ENCODE data around the gene STAG2. TPM values are rescaled to one million over a fixed set of nuclear protein-coding genes. Genes with fewer than 3 reads are reported as not detected.

Gene STAG2
- total and polyA plus RNA-seq, 2 experiments from 2014 or later: 68.8 to 92.8 TPM

GRCh38 chrX:124023838-124024238 lies 62.3 kb downstream of the STAG2 start (continued):
- TF ChIP-seq CTCF (conservative IDR thresholded peaks at IDR 0.05; ENCODE audit: low read depth in 2 of 2) (no peak), NANOG (IDR thresholded peaks at IDR 0.05; ENCODE audit: borderline replicate concordance) (no peak), ETS1 (IDR thresholded peaks at IDR 0.05) (no peak), STAT1 (IDR thresholded peaks at IDR 0.05; ENCODE audit: unreplicated experiment) (no peak), ZNF331 (CRISPR knock-in tag; IDR thresholded peaks at IDR 0.05; ENCODE audit: low read depth) (no peak), EZH2phosphoT487 (IDR thresholded peaks at IDR 0.05; ENCODE audit: unreplicated experiment) (no peak), CREB1 (CRISPR knock-in tag; IDR thresholded peaks at IDR 0.05; ENCODE audit: low read depth) (no peak), JUNB (IDR thresholded peaks at IDR 0.05; ENCODE audit: unreplicated experiment) (no peak)

- no peak overlapping the region for H3K4me2 ChIP-seq
- H3K9me2 ChIP-seq (ENCODE audit: insufficient read depth): no peaks in the 10 kb centered on the region
- Mint-ChIP-seq H3K9me3 (no peaks in the 10 kb centered on the region), H3K4me3 (no peak overlapping the region), H3K27me3 (ENCODE audit: insufficient read depth, low read depth, poor library complexity) (no peaks in the 10 kb centered on the region), H3K27ac (no peak overlapping the region), H3K4me1 (no peaks in the 10 kb centered on the region), H3K36me3 (ENCODE audit: low read depth) (peaks cover 16% of the 10 kb centered on the region; the same call in 2 of the 3 replicates)
- no peak overlapping the region for H2AFZ ChIP-seq
- H3K4me3 ChIP-seq: no peak overlapping the region
- no peaks in the 10 kb centered on the region for H3K27me3 ChIP-seq (ENCODE audit: insufficient read depth)
- peaks cover 6% of the 10 kb centered on the region; the same call in 1 of the 2 replicates for H3K36me3 ChIP-seq (ENCODE audit: insufficient read depth)
- H3F3A ChIP-seq (replicated peaks; ENCODE audit: low read depth): no peaks in the 10 kb centered on the region
- H3K27ac ChIP-seq (ENCODE audit: low read depth): no peak overlapping the region
- DNase-seq (ENCODE audit: low spot score): no peak
- no peaks in the 10 kb centered on the region for H4K20me1 ChIP-seq (replicated peaks; ENCODE audit: insufficient read depth)
- no peak for ATAC-seq
- H3K79me2 ChIP-seq (replicated peaks; ENCODE audit: insufficient read depth): peaks cover 11% of the 10 kb centered on the region
- no peaks in the 10 kb centered on the region for H3K4me1 ChIP-seq (ENCODE audit: insufficient read depth)
- no peak for TF ChIP-seq EZH2 (IDR thresholded peaks at IDR 0.05; ENCODE audit: low read depth, unreplicated experiment)
- TF ChIP-seq CTCF (conservative IDR thresholded peaks at IDR 0.05; ENCODE audit: low read depth in 2 of 2): no peak
- no peak for TF ChIP-seq ETS1 (IDR thresholded peaks at IDR 0.05)
- no peak for TF ChIP-seq REST (IDR thresholded peaks at IDR 0.05; ENCODE audit: unreplicated experiment)
- TF ChIP-seq CREB1 (CRISPR knock-in tag; IDR thresholded peaks at IDR 0.05; ENCODE audit: low read depth): no peak
Measured at GRCh38 chrX:124026529-124026928, 65.0 kb downstream of the STAG2 start.
